ENCODE data around the gene SYT9. TPM values are rescaled to one million over a fixed set of nuclear protein-coding genes. Genes with fewer than 3 reads are reported as not detected.
"Not testable (repeated sequence)": the region's sequence is repeated elsewhere in the genome, so short reads cannot be mapped to it uniquely, and the experiment has no call there.

SYT9 gene
- total RNA-seq, 4 donors from 2014 or later: 0.13 to 0.47 (median 0.15) TPM; not detected in 1

GRCh38 chr11:7320306-7320705 lies 68.6 kb downstream of the SYT9 start:
- TF ChIP-seq EP300 (IDR thresholded peaks at IDR 0.05) (no peak), POLR2AphosphoS5 (IDR thresholded peaks at IDR 0.05) (no peak), CTCF (IDR thresholded peaks at IDR 0.05) (no peak), POLR2A (IDR thresholded peaks at IDR 0.05) (no peak)
- peaks cover 5% of the 10 kb centered on the region for H3K27me3 ChIP-seq
- no peaks in the 10 kb centered on the region for H3K36me3 ChIP-seq
- ATAC-seq: no peak
- H3K4me3 ChIP-seq: no peak overlapping the region
- H3K27ac ChIP-seq: no peak overlapping the region
- peaks cover 0 to 8% (median 0%) of the 10 kb centered on the region in 3 donors for H3K9me3 ChIP-seq
- no peaks in the 10 kb centered on the region for H3K4me1 ChIP-seq

GRCh38 chr11:7321473-7322450 lies 70.1 kb downstream of the SYT9 start:
- Histone ChIP-seq H3K4me1 (no peaks in the 10 kb centered on the region), H3K9me3 (peaks cover 0 to 8% (median 0%) of the 10 kb centered on the region in 3 donors), H3K4me3 (no peak overlapping the region), H3K27me3 (peaks cover 5% of the 10 kb centered on the region), H3K27ac (no peak overlapping the region), H3K36me3 (no peaks in the 10 kb centered on the region)
- WGBS, 2 donors (ENCODE audit: low coverage in 1 of 2): 64 to 75% methylated on average over 5 to 7 of the region's 7 CpGs
- no peak for TF ChIP-seq EP300 (IDR thresholded peaks at IDR 0.05)
- TF ChIP-seq POLR2AphosphoS5 (IDR thresholded peaks at IDR 0.05): no peak
- ATAC-seq: no peak

- 40 to 100% methylated on average over 1 of the region's 1 CpG for WGBS, 2 donors (ENCODE audit: low coverage in 1 of 2)
- Histone ChIP-seq H3K27me3 (no peaks in the 10 kb centered on the region), H3K9me3 (peaks cover 0 to 7% (median 0%) of the 10 kb centered on the region in 3 donors), H3K36me3 (no peaks in the 10 kb centered on the region), H3K4me1 (no peaks in the 10 kb centered on the region), H3K4me3 (no peak overlapping the region), H3K27ac (no peak overlapping the region)
- no peak for TF ChIP-seq CTCF (IDR thresholded peaks at IDR 0.05)
- no peak for TF ChIP-seq EP300 (IDR thresholded peaks at IDR 0.05)
- TF ChIP-seq POLR2A (IDR thresholded peaks at IDR 0.05): no peak
- no peak for TF ChIP-seq POLR2AphosphoS5 (IDR thresholded peaks at IDR 0.05)
- no peak for ATAC-seq
These were observed 80.7 kb downstream of the SYT9 start for GRCh38 chr11:7332451-7332850.

GRCh38 chr11:7332962-7333361 lies 81.3 kb downstream of the SYT9 start:
- no peaks in the 10 kb centered on the region for H3K36me3 ChIP-seq
- 56 to 94% methylated on average over 2 of the region's 2 CpGs for WGBS, 2 donors (ENCODE audit: low coverage in 1 of 2)
- H3K9me3 ChIP-seq: peaks cover 0 to 7% (median 0%) of the 10 kb centered on the region in 3 donors
- no peak overlapping the region for H3K27ac ChIP-seq
- TF ChIP-seq EP300 (IDR thresholded peaks at IDR 0.05) (no peak), POLR2A (IDR thresholded peaks at IDR 0.05) (no peak), CTCF (IDR thresholded peaks at IDR 0.05) (no peak), POLR2AphosphoS5 (IDR thresholded peaks at IDR 0.05) (no peak)
- H3K27me3 ChIP-seq: no peaks in the 10 kb centered on the region
- ATAC-seq: no peak
- H3K4me1 ChIP-seq: no peaks in the 10 kb centered on the region
- no peak overlapping the region for H3K4me3 ChIP-seq

- H3K9me3 ChIP-seq, ATAC-seq, H3K27ac ChIP-seq, H3K4me1 ChIP-seq, H3K36me3 ChIP-seq, H3K27me3 ChIP-seq, H3K4me3 ChIP-seq: not testable (repeated sequence)
- WGBS, 2 donors (ENCODE audit: low coverage in 1 of 2): 43 to 81% methylated on average over 2 of the region's 2 CpGs
These were observed 83.7 kb downstream of the SYT9 start for GRCh38 chr11:7335442-7335841.

GRCh38 chr11:7341551-7341950 lies 89.8 kb downstream of the SYT9 start:
- Histone ChIP-seq H3K9me3 (no peaks in the 10 kb centered on the region), H3K27ac (no peak overlapping the region), H3K4me3 (no peak overlapping the region), H3K27me3 (no peaks in the 10 kb centered on the region), H3K4me1 (no peaks in the 10 kb centered on the region), H3K36me3 (no peaks in the 10 kb centered on the region)
- 50 to 73% methylated on average over 2 of the region's 2 CpGs for WGBS, 2 donors (ENCODE audit: low coverage in 1 of 2)
- TF ChIP-seq POLR2A (IDR thresholded peaks at IDR 0.05): no peak
- TF ChIP-seq POLR2AphosphoS5 (IDR thresholded peaks at IDR 0.05): no peak
- no peak for ATAC-seq
